HEK293 (cell line): ENCODE data around the gene APBA1.
A peak's percentile ranks its signal among the peaks of the same experiment; 100 is the strongest.

Experiments
- CTCF ChIA-PET: fragments of 350-600 bp; formaldehyde crosslinking; extraction: SDS; loops from one replicate; lab custom pipeline; 2021; ENCODE audit warnings: antibody characterized with exemption; lab: Yijun Ruan, JAX
- POLR2A ChIA-PET: fragments of 300-600 bp; formaldehyde crosslinking; extraction: SDS; loops from one replicate; lab custom pipeline; 2020; ENCODE audit warnings: antibody characterized with exemption, inconsistent platforms; lab: Yijun Ruan, JAX
- H3K27ac ChIP-seq: fragments of 200-500 bp; sonication (Bioruptor generic); 2 replicates; pipeline ENCODE4 v1.5.1; 2014; ENCODE audit warnings: low read depth, low read length, control low read depth, inconsistent platforms; ENCODE audit errors: extremely low read depth
- H3K36me3 ChIP-seq, 2 experiments: fragments of 200-500 bp in 1 of 2; sonication (Bioruptor generic) in 1 of 2; 1 replicate in 1 of 2; 2 replicates in 1 of 2; pipeline ENCODE4 v1.5.1; 2014 to 2017; ENCODE audit warnings: inconsistent platforms in 2 of 2, low read length in 2 of 2; ENCODE audit not compliant: control insufficient read depth in 2 of 2, insufficient read depth in 1 of 2
- H3K4me1 ChIP-seq: fragments of 200-500 bp; sonication (Bioruptor generic); 2 replicates; pipeline ENCODE4 v1.5.1; 2014; ENCODE audit warnings: mild to moderate bottlenecking, low read length, inconsistent platforms; ENCODE audit not compliant: control insufficient read depth, insufficient read depth
- H3K4me3 ChIP-seq: 2 replicates; pipeline ENCODE4 v1.5.1; 2011; ENCODE audit warnings: low read depth, mild to moderate bottlenecking, control low read depth, low read length, moderate library complexity
- H3K9me3 ChIP-seq: fragments of 200-500 bp; sonication (Bioruptor generic); 2 replicates; pipeline ENCODE4 v1.5.1; 2014; ENCODE audit warnings: low read depth, low read length, inconsistent platforms; ENCODE audit not compliant: control insufficient read depth, insufficient read depth
- FEZF1 ChIP-seq: fragments of 450-650 bp; formaldehyde crosslinking; IDR thresholded peaks from 2 replicates; pipeline ENCODE4 v1.5.1; 2016; ENCODE audit warnings: missing biosample characterization, missing genetic modification characterization
- GLIS1 ChIP-seq: fragments of 450-650 bp; formaldehyde crosslinking; IDR thresholded peaks from 2 replicates; pipeline ENCODE4 v1.5.1; 2016; ENCODE audit warnings: missing biosample characterization, missing genetic modification characterization
- SCRT2 ChIP-seq: fragments of 450-650 bp; formaldehyde crosslinking; IDR thresholded peaks from 2 replicates; pipeline ENCODE4 v1.5.1; 2016; ENCODE audit warnings: missing biosample characterization, missing genetic modification characterization
- ZBTB48 ChIP-seq: fragments of 450-650 bp; formaldehyde crosslinking; IDR thresholded peaks from 2 replicates; pipeline ENCODE4 v1.5.1; 2016; ENCODE audit warnings: missing biosample characterization, missing genetic modification characterization
- ZEB2 ChIP-seq: fragments of 450-650 bp; formaldehyde crosslinking; IDR thresholded peaks from 2 replicates; pipeline ENCODE4 v1.5.1; 2016; ENCODE audit warnings: missing biosample characterization, missing genetic modification characterization
- ZIC2 ChIP-seq: fragments of 450-650 bp; formaldehyde crosslinking; IDR thresholded peaks from 2 replicates; pipeline ENCODE4 v1.5.1; 2016; ENCODE audit warnings: missing biosample characterization, missing genetic modification characterization
- ZNF214 ChIP-seq: fragments of 450-650 bp; formaldehyde crosslinking; IDR thresholded peaks from 2 replicates; pipeline ENCODE4 v1.5.1; 2017; ENCODE audit warnings: missing biosample characterization, mild to moderate bottlenecking, missing genetic modification characterization, borderline replicate concordance
- ZNF239 ChIP-seq: fragments of 450-650 bp; formaldehyde crosslinking; IDR thresholded peaks from 2 replicates; pipeline ENCODE4 v1.5.1; 2016; ENCODE audit warnings: missing biosample characterization, missing genetic modification characterization
- ZNF394 ChIP-seq: fragments of 450-650 bp; formaldehyde crosslinking; IDR thresholded peaks from 2 replicates; pipeline ENCODE4 v1.5.1; 2016; ENCODE audit warnings: missing biosample characterization, missing genetic modification characterization, mild to moderate bottlenecking, moderate library complexity, borderline replicate concordance
- ZNF510 ChIP-seq: fragments of 450-650 bp; formaldehyde crosslinking; IDR thresholded peaks from 2 replicates; pipeline ENCODE4 v1.5.1; 2018; ENCODE audit warnings: mild to moderate bottlenecking, missing genetic modification characterization, missing biosample characterization; ENCODE audit not compliant: insufficient replicate concordance
- ZNF560 ChIP-seq: fragments of 450-650 bp; formaldehyde crosslinking; IDR thresholded peaks from 2 replicates; pipeline ENCODE4 v1.5.1; 2017; ENCODE audit warnings: missing biosample characterization, missing genetic modification characterization, borderline replicate concordance
- TF ChIP-seq, protein P1 (sequence below): fragments of 450-650 bp; formaldehyde crosslinking; IDR thresholded peaks from 2 replicates; pipeline ENCODE4 v1.5.1; 2016; ENCODE audit warnings: missing biosample characterization, missing genetic modification characterization, borderline replicate concordance
- TF ChIP-seq, protein P2 (sequence below): fragments of 450-650 bp; formaldehyde crosslinking; IDR thresholded peaks from 2 replicates; pipeline ENCODE4 v1.5.1; 2016; ENCODE audit warnings: missing biosample characterization, missing genetic modification characterization
- TF ChIP-seq, protein P3 (sequence below): fragments of 450-650 bp; formaldehyde crosslinking; IDR thresholded peaks from 2 replicates; pipeline ENCODE4 v1.5.1; 2016; ENCODE audit warnings: missing biosample characterization, missing genetic modification characterization
- TF ChIP-seq, protein P4 (sequence below): fragments of 450-650 bp; formaldehyde crosslinking; IDR thresholded peaks from 2 replicates; pipeline ENCODE4 v1.5.1; 2017; ENCODE audit warnings: missing biosample characterization, missing genetic modification characterization
- TF ChIP-seq, protein P5 (sequence below): fragments of 450-650 bp; formaldehyde crosslinking; IDR thresholded peaks from 2 replicates; pipeline ENCODE4 v1.5.1; 2016; ENCODE audit warnings: missing biosample characterization, missing genetic modification characterization, low read depth
- TF ChIP-seq, protein P6 (sequence below): fragments of 450-650 bp; formaldehyde crosslinking; IDR thresholded peaks from 2 replicates; pipeline ENCODE4 v1.5.1; 2016; ENCODE audit warnings: missing biosample characterization, missing genetic modification characterization

Gene APBA1

DNA sequence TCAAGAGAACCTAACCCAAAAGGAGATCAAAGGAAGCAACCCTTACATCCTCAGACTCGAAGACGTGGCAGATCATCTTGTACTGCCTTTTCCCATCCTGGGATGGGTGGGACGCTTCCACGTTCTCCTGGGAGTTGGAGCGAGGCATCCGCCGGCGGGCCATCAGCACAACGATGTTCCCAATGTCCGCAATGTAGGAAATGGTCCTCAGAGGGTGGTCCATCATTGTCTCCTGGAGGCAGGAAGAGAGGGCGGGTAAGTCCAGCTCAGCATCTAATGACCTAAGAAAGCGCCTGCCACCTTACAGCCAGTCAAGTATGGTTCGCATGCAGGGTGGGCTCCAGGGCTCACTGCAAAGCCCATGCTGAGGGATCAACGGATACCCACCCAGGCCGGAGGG is 216.0 kb downstream of the APBA1 start (continued):
- TF ChIP-seq, protein P1, sequence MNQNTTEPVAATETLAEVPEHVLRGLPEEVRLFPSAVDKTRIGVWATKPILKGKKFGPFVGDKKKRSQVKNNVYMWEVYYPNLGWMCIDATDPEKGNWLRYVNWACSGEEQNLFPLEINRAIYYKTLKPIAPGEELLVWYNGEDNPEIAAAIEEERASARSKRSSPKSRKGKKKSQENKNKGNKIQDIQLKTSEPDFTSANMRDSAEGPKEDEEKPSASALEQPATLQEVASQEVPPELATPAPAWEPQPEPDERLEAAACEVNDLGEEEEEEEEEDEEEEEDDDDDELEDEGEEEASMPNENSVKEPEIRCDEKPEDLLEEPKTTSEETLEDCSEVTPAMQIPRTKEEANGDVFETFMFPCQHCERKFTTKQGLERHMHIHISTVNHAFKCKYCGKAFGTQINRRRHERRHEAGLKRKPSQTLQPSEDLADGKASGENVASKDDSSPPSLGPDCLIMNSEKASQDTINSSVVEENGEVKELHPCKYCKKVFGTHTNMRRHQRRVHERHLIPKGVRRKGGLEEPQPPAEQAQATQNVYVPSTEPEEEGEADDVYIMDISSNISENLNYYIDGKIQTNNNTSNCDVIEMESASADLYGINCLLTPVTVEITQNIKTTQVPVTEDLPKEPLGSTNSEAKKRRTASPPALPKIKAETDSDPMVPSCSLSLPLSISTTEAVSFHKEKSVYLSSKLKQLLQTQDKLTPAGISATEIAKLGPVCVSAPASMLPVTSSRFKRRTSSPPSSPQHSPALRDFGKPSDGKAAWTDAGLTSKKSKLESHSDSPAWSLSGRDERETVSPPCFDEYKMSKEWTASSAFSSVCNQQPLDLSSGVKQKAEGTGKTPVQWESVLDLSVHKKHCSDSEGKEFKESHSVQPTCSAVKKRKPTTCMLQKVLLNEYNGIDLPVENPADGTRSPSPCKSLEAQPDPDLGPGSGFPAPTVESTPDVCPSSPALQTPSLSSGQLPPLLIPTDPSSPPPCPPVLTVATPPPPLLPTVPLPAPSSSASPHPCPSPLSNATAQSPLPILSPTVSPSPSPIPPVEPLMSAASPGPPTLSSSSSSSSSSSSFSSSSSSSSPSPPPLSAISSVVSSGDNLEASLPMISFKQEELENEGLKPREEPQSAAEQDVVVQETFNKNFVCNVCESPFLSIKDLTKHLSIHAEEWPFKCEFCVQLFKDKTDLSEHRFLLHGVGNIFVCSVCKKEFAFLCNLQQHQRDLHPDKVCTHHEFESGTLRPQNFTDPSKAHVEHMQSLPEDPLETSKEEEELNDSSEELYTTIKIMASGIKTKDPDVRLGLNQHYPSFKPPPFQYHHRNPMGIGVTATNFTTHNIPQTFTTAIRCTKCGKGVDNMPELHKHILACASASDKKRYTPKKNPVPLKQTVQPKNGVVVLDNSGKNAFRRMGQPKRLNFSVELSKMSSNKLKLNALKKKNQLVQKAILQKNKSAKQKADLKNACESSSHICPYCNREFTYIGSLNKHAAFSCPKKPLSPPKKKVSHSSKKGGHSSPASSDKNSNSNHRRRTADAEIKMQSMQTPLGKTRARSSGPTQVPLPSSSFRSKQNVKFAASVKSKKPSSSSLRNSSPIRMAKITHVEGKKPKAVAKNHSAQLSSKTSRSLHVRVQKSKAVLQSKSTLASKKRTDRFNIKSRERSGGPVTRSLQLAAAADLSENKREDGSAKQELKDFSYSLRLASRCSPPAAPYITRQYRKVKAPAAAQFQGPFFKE, result no peak
- TF ChIP-seq ZNF214 (tag by site-specific recombination) (no peak), ZNF239 (tag by site-specific recombination) (no peak)
- TF ChIP-seq, protein P2, sequence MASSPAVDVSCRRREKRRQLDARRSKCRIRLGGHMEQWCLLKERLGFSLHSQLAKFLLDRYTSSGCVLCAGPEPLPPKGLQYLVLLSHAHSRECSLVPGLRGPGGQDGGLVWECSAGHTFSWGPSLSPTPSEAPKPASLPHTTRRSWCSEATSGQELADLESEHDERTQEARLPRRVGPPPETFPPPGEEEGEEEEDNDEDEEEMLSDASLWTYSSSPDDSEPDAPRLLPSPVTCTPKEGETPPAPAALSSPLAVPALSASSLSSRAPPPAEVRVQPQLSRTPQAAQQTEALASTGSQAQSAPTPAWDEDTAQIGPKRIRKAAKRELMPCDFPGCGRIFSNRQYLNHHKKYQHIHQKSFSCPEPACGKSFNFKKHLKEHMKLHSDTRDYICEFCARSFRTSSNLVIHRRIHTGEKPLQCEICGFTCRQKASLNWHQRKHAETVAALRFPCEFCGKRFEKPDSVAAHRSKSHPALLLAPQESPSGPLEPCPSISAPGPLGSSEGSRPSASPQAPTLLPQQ, result no peak

DNA sequence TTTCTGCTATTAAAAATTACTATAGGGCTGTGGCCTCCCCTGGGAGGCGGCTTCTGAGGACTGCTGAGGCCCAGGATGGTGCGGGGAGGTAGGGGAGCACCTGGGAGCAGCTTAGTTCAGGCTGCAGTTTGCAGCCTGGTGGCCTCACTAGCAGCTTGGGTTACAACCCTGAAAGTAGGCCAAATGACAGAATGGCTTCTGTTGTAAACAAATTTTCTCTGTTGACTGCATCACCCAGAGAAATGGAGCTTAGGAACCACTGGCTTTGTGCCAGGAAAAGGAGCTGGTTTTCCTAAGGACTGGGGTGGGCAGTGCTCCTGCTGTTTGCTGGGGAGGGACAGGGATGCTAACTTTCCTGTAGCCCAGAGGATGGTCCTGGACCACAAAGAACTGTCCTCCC is 216.9 kb downstream of the APBA1 start:
- H3K27ac ChIP-seq, result no peak overlapping the region
- POLR2A ChIA-PET, result no interaction called here
- no peak overlapping the region for H3K4me3 ChIP-seq
- H3K36me3 ChIP-seq, result peaks cover 0 to 4% of the 10 kb centered on the region in 2 experiments; a peak in 1 of 3 replicates
- CTCF ChIA-PET, result interaction anchor here (1.2 kb wide), 1 partner anchor 33 kb away, joined by 3 read pairs; no protein-coding TSS in a partner anchor
- H3K9me3 ChIP-seq, result no peaks in the 10 kb centered on the region
- H3K4me1 ChIP-seq, result no peaks in the 10 kb centered on the region
- no peak for TF ChIP-seq ZIC2
- TF ChIP-seq ZBTB48 (tag by site-specific recombination), result no peak
- TF ChIP-seq, protein P3, sequence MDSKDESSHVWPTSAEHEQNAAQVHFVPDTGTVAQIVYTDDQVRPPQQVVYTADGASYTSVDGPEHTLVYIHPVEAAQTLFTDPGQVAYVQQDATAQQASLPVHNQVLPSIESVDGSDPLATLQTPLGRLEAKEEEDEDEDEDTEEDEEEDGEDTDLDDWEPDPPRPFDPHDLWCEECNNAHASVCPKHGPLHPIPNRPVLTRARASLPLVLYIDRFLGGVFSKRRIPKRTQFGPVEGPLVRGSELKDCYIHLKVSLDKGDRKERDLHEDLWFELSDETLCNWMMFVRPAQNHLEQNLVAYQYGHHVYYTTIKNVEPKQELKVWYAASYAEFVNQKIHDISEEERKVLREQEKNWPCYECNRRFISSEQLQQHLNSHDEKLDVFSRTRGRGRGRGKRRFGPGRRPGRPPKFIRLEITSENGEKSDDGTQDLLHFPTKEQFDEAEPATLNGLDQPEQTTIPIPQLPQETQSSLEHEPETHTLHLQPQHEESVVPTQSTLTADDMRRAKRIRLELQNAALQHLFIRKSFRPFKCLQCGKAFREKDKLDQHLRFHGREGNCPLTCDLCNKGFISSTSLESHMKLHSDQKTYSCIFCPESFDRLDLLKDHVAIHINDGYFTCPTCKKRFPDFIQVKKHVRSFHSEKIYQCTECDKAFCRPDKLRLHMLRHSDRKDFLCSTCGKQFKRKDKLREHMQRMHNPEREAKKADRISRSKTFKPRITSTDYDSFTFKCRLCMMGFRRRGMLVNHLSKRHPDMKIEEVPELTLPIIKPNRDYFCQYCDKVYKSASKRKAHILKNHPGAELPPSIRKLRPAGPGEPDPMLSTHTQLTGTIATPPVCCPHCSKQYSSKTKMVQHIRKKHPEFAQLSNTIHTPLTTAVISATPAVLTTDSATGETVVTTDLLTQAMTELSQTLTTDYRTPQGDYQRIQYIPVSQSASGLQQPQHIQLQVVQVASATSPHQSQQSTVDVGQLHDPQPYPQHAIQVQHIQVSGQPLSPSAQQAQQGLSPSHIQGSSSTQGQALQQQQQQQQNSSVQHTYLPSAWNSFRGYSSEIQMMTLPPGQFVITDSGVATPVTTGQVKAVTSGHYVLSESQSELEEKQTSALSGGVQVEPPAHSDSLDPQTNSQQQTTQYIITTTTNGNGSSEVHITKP (tag by site-specific recombination), result no peak
- TF ChIP-seq, protein P4, sequence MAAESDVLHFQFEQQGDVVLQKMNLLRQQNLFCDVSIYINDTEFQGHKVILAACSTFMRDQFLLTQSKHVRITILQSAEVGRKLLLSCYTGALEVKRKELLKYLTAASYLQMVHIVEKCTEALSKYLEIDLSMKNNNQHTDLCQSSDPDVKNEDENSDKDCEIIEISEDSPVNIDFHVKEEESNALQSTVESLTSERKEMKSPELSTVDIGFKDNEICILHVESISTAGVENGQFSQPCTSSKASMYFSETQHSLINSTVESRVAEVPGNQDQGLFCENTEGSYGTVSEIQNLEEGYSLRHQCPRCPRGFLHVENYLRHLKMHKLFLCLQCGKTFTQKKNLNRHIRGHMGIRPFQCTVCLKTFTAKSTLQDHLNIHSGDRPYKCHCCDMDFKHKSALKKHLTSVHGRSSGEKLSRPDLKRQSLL, result no peak
- peak; percentile 40; the same call in 1 of the 2 replicates for TF ChIP-seq ZNF394 (tag by site-specific recombination)
- TF ChIP-seq FEZF1 (tag by site-specific recombination), result no peak
- no peak for TF ChIP-seq SCRT2 (tag by site-specific recombination)
- no peak for TF ChIP-seq ZNF510 (tag by site-specific recombination)
- TF ChIP-seq, protein P5, sequence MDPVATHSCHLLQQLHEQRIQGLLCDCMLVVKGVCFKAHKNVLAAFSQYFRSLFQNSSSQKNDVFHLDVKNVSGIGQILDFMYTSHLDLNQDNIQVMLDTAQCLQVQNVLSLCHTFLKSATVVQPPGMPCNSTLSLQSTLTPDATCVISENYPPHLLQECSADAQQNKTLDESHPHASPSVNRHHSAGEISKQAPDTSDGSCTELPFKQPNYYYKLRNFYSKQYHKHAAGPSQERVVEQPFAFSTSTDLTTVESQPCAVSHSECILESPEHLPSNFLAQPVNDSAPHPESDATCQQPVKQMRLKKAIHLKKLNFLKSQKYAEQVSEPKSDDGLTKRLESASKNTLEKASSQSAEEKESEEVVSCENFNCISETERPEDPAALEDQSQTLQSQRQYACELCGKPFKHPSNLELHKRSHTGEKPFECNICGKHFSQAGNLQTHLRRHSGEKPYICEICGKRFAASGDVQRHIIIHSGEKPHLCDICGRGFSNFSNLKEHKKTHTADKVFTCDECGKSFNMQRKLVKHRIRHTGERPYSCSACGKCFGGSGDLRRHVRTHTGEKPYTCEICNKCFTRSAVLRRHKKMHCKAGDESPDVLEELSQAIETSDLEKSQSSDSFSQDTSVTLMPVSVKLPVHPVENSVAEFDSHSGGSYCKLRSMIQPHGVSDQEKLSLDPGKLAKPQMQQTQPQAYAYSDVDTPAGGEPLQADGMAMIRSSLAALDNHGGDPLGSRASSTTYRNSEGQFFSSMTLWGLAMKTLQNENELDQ (tag by site-specific recombination), result no peak
- no peak for TF ChIP-seq ZEB2 (tag by site-specific recombination)
- TF ChIP-seq, protein P6, sequence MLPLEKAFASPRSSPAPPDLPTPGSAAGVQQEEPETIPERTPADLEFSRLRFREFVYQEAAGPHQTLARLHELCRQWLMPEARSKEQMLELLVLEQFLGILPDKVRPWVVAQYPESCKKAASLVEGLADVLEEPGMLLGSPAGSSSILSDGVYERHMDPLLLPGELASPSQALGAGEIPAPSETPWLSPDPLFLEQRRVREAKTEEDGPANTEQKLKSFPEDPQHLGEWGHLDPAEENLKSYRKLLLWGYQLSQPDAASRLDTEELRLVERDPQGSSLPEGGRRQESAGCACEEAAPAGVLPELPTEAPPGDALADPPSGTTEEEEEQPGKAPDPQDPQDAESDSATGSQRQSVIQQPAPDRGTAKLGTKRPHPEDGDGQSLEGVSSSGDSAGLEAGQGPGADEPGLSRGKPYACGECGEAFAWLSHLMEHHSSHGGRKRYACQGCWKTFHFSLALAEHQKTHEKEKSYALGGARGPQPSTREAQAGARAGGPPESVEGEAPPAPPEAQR (tag by site-specific recombination), result no peak
- no peak for TF ChIP-seq ZNF560
- peak; percentile 33; the same call in 1 of the 2 replicates for TF ChIP-seq GLIS1 (tag by site-specific recombination)
